Left hindlimb (tissue), 1 donor: ENCODE results near the gene TBC1D8.
"Not testable (repeated sequence)": the region's sequence is repeated elsewhere in the genome, so short reads cannot be mapped to it uniquely, and the experiment has no call there.

Experiments
- DNase-seq: peaks from one replicate; pipeline ENCODE4 v3.0.0-alpha.2; 2018

TBC1D8 gene

GRCh38 chr2:101063352-101064124, 87.6 kb downstream of the TBC1D8 start:
- peak; percentile 41 for DNase-seq

- no peak for DNase-seq
These were observed 92.8 kb downstream of the TBC1D8 start for GRCh38 chr2:101058386-101058785.

GRCh38 chr2:101057051-101057933, 93.9 kb downstream of the TBC1D8 start:
- DNase-seq: no peak

- no peak for DNase-seq
These were observed 98.1 kb downstream of the TBC1D8 start for GRCh38 chr2:101053117-101053516.

GRCh38 chr2:101052147-101052546, 99.0 kb downstream of the TBC1D8 start:
- DNase-seq: no peak

- DNase-seq: not testable (repeated sequence)
These were observed 100.3 kb downstream of the TBC1D8 start for GRCh38 chr2:101050886-101051285.

GRCh38 chr2:101048756-101049155, 102.4 kb downstream of the TBC1D8 start:
- DNase-seq: no peak

GRCh38 chr2:101047774-101048173, 103.4 kb downstream of the TBC1D8 start:
- DNase-seq: no peak

- no peak for DNase-seq
These were observed 104.0 kb downstream of the TBC1D8 start for GRCh38 chr2:101047075-101047766.

- DNase-seq: no peak
These were observed 105.9 kb downstream of the TBC1D8 start for GRCh38 chr2:101045330-101045729.

GRCh38 chr2:101041413-101041812, 109.8 kb downstream of the TBC1D8 start:
- DNase-seq: no peak

GRCh38 chr2:101040761-101041160, 110.4 kb downstream of the TBC1D8 start:
- DNase-seq: no peak

- DNase-seq: no peak
These were observed 111.1 kb downstream of the TBC1D8 start for GRCh38 chr2:101040072-101040471.

- DNase-seq: no peak
These were observed 112.5 kb downstream of the TBC1D8 start for GRCh38 chr2:101038455-101039255.

GRCh38 chr2:101037161-101037755, 113.9 kb downstream of the TBC1D8 start:
- no peak for DNase-seq

GRCh38 chr2:101036562-101036961, 114.6 kb downstream of the TBC1D8 start:
- DNase-seq: no peak

- no peak for DNase-seq
These were observed 119.0 kb downstream of the TBC1D8 start for GRCh38 chr2:101032084-101032776.

- DNase-seq: no peak
These were observed 120.2 kb downstream of the TBC1D8 start for GRCh38 chr2:101030866-101031554.

GRCh38 chr2:101027852-101028251, 123.3 kb downstream of the TBC1D8 start:
- no peak for DNase-seq

GRCh38 chr2:101026923-101027469, 124.2 kb downstream of the TBC1D8 start:
- DNase-seq: no peak
